NB4 (cell line): ENCODE data around the gene PLCB4.
A peak's percentile ranks its signal among the peaks of the same experiment; 100 is the strongest.

Experiments used
- DNase-seq: peaks from one replicate; pipeline ENCODE4 v3.0.0; 2010; ENCODE audit warnings: low read depth
- H3K4me3 ChIP-seq: one replicate; pipeline ENCODE4 v1.5.1; 2011; ENCODE audit warnings: mild to moderate bottlenecking, low read depth, low read length, moderate library complexity
- CTCF ChIP-seq: IDR thresholded peaks from one replicate; pipeline ENCODE4 v1.5.1; 2012; ENCODE audit warnings: low read depth, low read length
- MAX ChIP-seq: IDR thresholded peaks from 2 replicates; pipeline ENCODE4 v1.6.1; 2011; ENCODE audit warnings: low read depth, low read length
- MYC ChIP-seq: IDR thresholded peaks from 2 replicates; pipeline ENCODE4 v1.6.1; 2011; ENCODE audit warnings: low read depth, low read length
- POLR2A ChIP-seq: IDR thresholded peaks from 2 replicates; pipeline ENCODE4 v1.6.1; 2011; ENCODE audit warnings: mild to moderate bottlenecking; ENCODE audit not compliant: insufficient read length; ENCODE audit errors: extremely low read depth

Gene PLCB4

GRCh38 chr20:9516234-9516871 is 447.5 kb downstream of the PLCB4 start:
- DNase-seq: no peak
- TF ChIP-seq CTCF (no peak), POLR2A (no peak), MAX (no peak), MYC (no peak)
- no peak overlapping the region for H3K4me3 ChIP-seq

- H3K4me3 ChIP-seq: no peak overlapping the region
- no peak for TF ChIP-seq MYC
- TF ChIP-seq CTCF: no peak
- no peak for TF ChIP-seq MAX
- no peak for TF ChIP-seq POLR2A
- no peak for DNase-seq
These were observed 448.6 kb downstream of the PLCB4 start for GRCh38 chr20:9517297-9518162.

- TF ChIP-seq CTCF: no peak
- no peak for TF ChIP-seq MYC
- TF ChIP-seq MAX: no peak
- TF ChIP-seq POLR2A: no peak
- DNase-seq: no peak
- H3K4me3 ChIP-seq: no peak overlapping the region
These were observed 449.8 kb downstream of the PLCB4 start for GRCh38 chr20:9518576-9519175.

GRCh38 chr20:9520086-9520485 is 451.2 kb downstream of the PLCB4 start:
- TF ChIP-seq POLR2A (no peak), MYC (no peak), MAX (no peak), CTCF (no peak)
- DNase-seq: no peak
- no peak overlapping the region for H3K4me3 ChIP-seq

- H3K4me3 ChIP-seq: no peak overlapping the region
These were observed 454.7 kb downstream of the PLCB4 start for GRCh38 chr20:9523636-9524035.

More at GRCh38 chr20:9523636-9524035, 454.7 kb downstream of the PLCB4 start:
- peak; percentile 34 for DNase-seq
- TF ChIP-seq MYC (no peak), POLR2A (no peak), CTCF (no peak), MAX (no peak)
